OCI-LY1 (cell line): ENCODE data around the gene TMEM18.

Experiments
- H2AFZ ChIP-seq: fragments of 200-600 bp; sonication (generic), shearing (Covaris generic); 2 replicates; pipeline ENCODE4 v1.6.0; 2014; ENCODE audit warnings: antibody characterized with exemption, mild to moderate bottlenecking, low read length
- H3F3A ChIP-seq: fragments of 200-600 bp; sonication (generic), shearing (Covaris generic); 2 replicates; pipeline ENCODE4 v1.6.0; 2014; ENCODE audit warnings: mild to moderate bottlenecking, antibody characterized with exemption, low read length, moderate library complexity; ENCODE audit not compliant: insufficient read depth
- H3K27ac ChIP-seq: fragments of 200-600 bp; sonication (generic); 2 replicates; pipeline ENCODE4 v1.5.1; 2014; ENCODE audit warnings: low read length, mixed run types, mild to moderate bottlenecking, low read depth; ENCODE audit not compliant: poor library complexity, severe bottlenecking
- H3K27me3 ChIP-seq: fragments of 200-600 bp; sonication (generic); 2 replicates; pipeline ENCODE4 v1.6.0; 2014; ENCODE audit warnings: antibody characterized with exemption, mild to moderate bottlenecking, low read length, moderate library complexity; ENCODE audit not compliant: insufficient read depth
- H3K36me3 ChIP-seq: fragments of 200-600 bp; sonication (generic); 2 replicates; pipeline ENCODE4 v1.6.1; 2014; ENCODE audit warnings: mild to moderate bottlenecking, antibody characterized with exemption, low read length, moderate library complexity, mixed read lengths; ENCODE audit not compliant: insufficient read depth
- H3K4me1 ChIP-seq: fragments of 200-600 bp; sonication (generic); 2 replicates; pipeline ENCODE4 v1.5.1; 2014; ENCODE audit warnings: mild to moderate bottlenecking, low read length, moderate library complexity; ENCODE audit not compliant: insufficient read depth, severe bottlenecking
- H3K4me2 ChIP-seq: fragments of 200-600 bp; sonication (generic), shearing (Covaris generic); 2 replicates; pipeline ENCODE4 v1.6.1; 2014; ENCODE audit warnings: low read length
- H3K4me3 ChIP-seq: fragments of 200-600 bp; sonication (generic); 2 replicates; pipeline ENCODE4 v1.5.1; 2014; ENCODE audit warnings: low read length, low read depth, mild to moderate bottlenecking, mixed read lengths; ENCODE audit not compliant: poor library complexity, severe bottlenecking
- H3K79me2 ChIP-seq: fragments of 200-600 bp; shearing (Covaris generic); 2 replicates; pipeline ENCODE4 v1.6.1; 2016; ENCODE audit warnings: mixed run types, low read length, mixed read lengths; ENCODE audit not compliant: insufficient read depth
- H3K9ac ChIP-seq: fragments of 200-600 bp; sonication (generic), shearing (Covaris generic); 2 replicates; pipeline ENCODE4 v1.6.1; 2014; ENCODE audit warnings: mild to moderate bottlenecking, low read length, mixed read lengths
- H3K9me2 ChIP-seq: fragments of 200-600 bp; sonication (generic), shearing (Covaris generic); 2 replicates; pipeline ENCODE4 v1.6.1; 2014; ENCODE audit warnings: low read depth, mild to moderate bottlenecking, low read length, mixed read lengths
- H3K9me3 ChIP-seq: fragments of 200-600 bp; shearing (Covaris generic); 2 replicates; pipeline ENCODE4 v1.6.1; 2014; ENCODE audit warnings: low read length, mixed read lengths
- H4K20me1 ChIP-seq: fragments of 200-600 bp; sonication (generic), shearing (Covaris generic); 2 replicates; pipeline ENCODE4 v1.6.0; 2016; ENCODE audit warnings: mild to moderate bottlenecking, low read length; ENCODE audit not compliant: insufficient read depth
- CTCF ChIP-seq: fragments of 200-600 bp; sonication (generic), shearing (Covaris generic); IDR thresholded peaks from 2 replicates; pipeline ENCODE4 v1.5.1; 2017; ENCODE audit warnings: mild to moderate bottlenecking, antibody characterized with exemption, low read length, moderate library complexity, mixed read lengths
- EZH2 ChIP-seq: fragments of 200-600 bp; sonication (generic), shearing (Covaris generic); IDR thresholded peaks from 2 replicates; pipeline ENCODE4 v1.8.0; 2017; ENCODE audit warnings: borderline replicate concordance, mixed run types, mild to moderate bottlenecking, antibody characterized with exemption, low read length, moderate library complexity, mixed read lengths

The TMEM18 gene

GRCh38 chr2:643761-644160, 33.4 kb downstream of the TMEM18 start:
- no peak overlapping the region for H3K9ac ChIP-seq
- no peak overlapping the region for H3K27ac ChIP-seq
- TF ChIP-seq EZH2 (no peak), CTCF (no peak)
- no peak overlapping the region for H3K4me2 ChIP-seq
- peaks cover 8% of the 10 kb centered on the region for H3K4me1 ChIP-seq
- H3K36me3 ChIP-seq = no peaks in the 10 kb centered on the region
- H3K4me3 ChIP-seq = no peak overlapping the region
- no peaks in the 10 kb centered on the region for H3F3A ChIP-seq
- H2AFZ ChIP-seq = no peak overlapping the region
- no peaks in the 10 kb centered on the region for H3K9me2 ChIP-seq
- no peaks in the 10 kb centered on the region for H3K27me3 ChIP-seq
- no peaks in the 10 kb centered on the region for H4K20me1 ChIP-seq
- H3K9me3 ChIP-seq = no peaks in the 10 kb centered on the region
- H3K79me2 ChIP-seq = no peaks in the 10 kb centered on the region

- TF ChIP-seq CTCF = no peak
- Histone ChIP-seq H2AFZ (no peak overlapping the region), H3K79me2 (no peaks in the 10 kb centered on the region), H3K4me3 (no peak overlapping the region), H3K27ac (no peak overlapping the region), H4K20me1 (no peaks in the 10 kb centered on the region), H3K4me2 (no peak overlapping the region), H3K9me3 (no peaks in the 10 kb centered on the region), H3K9ac (no peak overlapping the region), H3K4me1 (peaks cover 8% of the 10 kb centered on the region), H3F3A (no peaks in the 10 kb centered on the region), H3K36me3 (no peaks in the 10 kb centered on the region), H3K9me2 (no peaks in the 10 kb centered on the region), H3K27me3 (no peaks in the 10 kb centered on the region)
Measured at GRCh38 chr2:643334-643733, 33.9 kb downstream of the TMEM18 start.

DNA sequence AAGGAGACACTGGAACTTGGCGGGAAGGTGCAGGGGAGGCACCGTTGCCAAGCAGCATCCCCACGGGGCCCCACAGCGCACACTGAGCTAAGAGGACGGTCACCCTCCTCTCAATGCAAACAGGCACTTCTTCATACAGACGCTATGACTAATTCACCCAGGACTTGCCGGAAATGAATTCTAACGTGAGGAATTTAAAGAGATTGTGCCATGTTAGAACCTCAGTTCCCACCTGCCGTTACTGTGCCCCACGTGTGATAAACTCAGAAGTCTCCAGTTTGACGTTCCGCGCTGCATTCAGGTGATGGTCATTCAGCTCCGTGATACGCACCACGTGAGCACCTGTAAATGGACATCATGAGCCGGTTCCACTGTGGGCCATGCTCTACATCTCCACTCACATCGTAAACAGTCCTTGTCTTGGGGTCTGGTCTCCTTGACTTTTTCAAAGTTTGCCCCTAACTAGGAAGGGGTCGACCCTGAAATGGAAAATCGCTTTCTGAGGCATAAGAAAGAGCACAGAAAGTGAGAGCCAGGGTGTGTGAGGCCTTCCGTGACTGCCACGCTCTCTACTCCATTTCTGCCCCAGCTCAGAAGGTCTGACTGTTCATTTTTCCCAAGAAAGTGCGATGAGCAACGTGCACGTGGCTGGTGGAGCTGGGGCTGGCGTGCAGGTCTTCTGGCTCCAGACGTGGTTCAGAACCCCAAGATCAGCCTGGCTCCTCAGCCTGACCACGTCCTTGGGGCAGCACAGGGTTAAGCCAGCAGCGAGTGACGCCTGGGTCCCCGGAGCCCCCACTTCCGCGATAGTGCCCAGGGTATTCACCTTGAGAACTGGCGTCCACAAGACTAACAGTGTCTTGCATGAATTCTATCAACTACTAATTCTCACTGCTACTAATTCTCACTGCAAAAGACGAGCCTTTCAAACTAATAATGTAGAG, 35.1 kb downstream of the TMEM18 start:
- no peak overlapping the region for H2AFZ ChIP-seq
- peaks cover 5% of the 10 kb centered on the region for H3K4me1 ChIP-seq
- no peaks in the 10 kb centered on the region for H3K27me3 ChIP-seq
- no peak overlapping the region for H3K4me2 ChIP-seq
- no peak overlapping the region for H3K4me3 ChIP-seq
- H3K27ac ChIP-seq = no peak overlapping the region
- no peaks in the 10 kb centered on the region for H4K20me1 ChIP-seq
- no peaks in the 10 kb centered on the region for H3K36me3 ChIP-seq
- H3K9me3 ChIP-seq = no peaks in the 10 kb centered on the region
- TF ChIP-seq EZH2 (no peak), CTCF (no peak)
- no peaks in the 10 kb centered on the region for H3F3A ChIP-seq
- no peaks in the 10 kb centered on the region for H3K9me2 ChIP-seq
- no peaks in the 10 kb centered on the region for H3K79me2 ChIP-seq
- H3K9ac ChIP-seq = no peak overlapping the region
